PC-3 (cell line): Measurements from ENCODE around the gene ZNF469.

Source experiments
- EZH2 ChIP-seq: fragments of 300-600 bp; sonication (generic); IDR thresholded peaks from one replicate; pipeline ENCODE4 v1.6.1; 2017; ENCODE audit warnings: antibody characterized with exemption, mild to moderate bottlenecking, low read length; ENCODE audit not compliant: unreplicated experiment
- EZH2phosphoT487 ChIP-seq: fragments of 300-600 bp; sonication (generic); IDR thresholded peaks from 2 replicates; pipeline ENCODE4 v1.6.1; 2018; ENCODE audit warnings: mild to moderate bottlenecking, antibody characterized with exemption, low read length, borderline replicate concordance
- TF ChIP-seq, protein P1 (sequence below): fragments of 300-600 bp; sonication (generic); conservative IDR thresholded peaks from 2 replicates; pipeline ENCODE4 v1.5.1; 2017; ENCODE audit warnings: antibody characterized with exemption, low read depth, mild to moderate bottlenecking, low read length

GRCh38 chr16:88423448-88423850 is 40.7 kb downstream of the ZNF469 start:
- no peak for TF ChIP-seq EZH2
- TF ChIP-seq, protein P1, sequence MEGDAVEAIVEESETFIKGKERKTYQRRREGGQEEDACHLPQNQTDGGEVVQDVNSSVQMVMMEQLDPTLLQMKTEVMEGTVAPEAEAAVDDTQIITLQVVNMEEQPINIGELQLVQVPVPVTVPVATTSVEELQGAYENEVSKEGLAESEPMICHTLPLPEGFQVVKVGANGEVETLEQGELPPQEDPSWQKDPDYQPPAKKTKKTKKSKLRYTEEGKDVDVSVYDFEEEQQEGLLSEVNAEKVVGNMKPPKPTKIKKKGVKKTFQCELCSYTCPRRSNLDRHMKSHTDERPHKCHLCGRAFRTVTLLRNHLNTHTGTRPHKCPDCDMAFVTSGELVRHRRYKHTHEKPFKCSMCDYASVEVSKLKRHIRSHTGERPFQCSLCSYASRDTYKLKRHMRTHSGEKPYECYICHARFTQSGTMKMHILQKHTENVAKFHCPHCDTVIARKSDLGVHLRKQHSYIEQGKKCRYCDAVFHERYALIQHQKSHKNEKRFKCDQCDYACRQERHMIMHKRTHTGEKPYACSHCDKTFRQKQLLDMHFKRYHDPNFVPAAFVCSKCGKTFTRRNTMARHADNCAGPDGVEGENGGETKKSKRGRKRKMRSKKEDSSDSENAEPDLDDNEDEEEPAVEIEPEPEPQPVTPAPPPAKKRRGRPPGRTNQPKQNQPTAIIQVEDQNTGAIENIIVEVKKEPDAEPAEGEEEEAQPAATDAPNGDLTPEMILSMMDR, result no peak
- no peak for TF ChIP-seq EZH2phosphoT487
